Colonic mucosa (tissue), 4 donors: Measurements from ENCODE around the gene ZFC3H1. TPM values are rescaled to one million over a fixed set of nuclear protein-coding genes. Genes with fewer than 3 reads are reported as not detected.

ENCODE experiments used
- DNase-seq: peaks from one replicate; pipeline ENCODE4 v3.0.0-alpha.2; 2020
- H3K27ac ChIP-seq: fragments of 200-600 bp; one replicate; pipeline ENCODE4 v1.8.0; 2021
- H3K27me3 ChIP-seq: fragments of 200-600 bp; one replicate; pipeline ENCODE4 v1.8.0; 2021
- H3K36me3 ChIP-seq: fragments of 200-600 bp; one replicate; pipeline ENCODE4 v1.8.0; 2021
- H3K4me1 ChIP-seq: fragments of 200-600 bp; one replicate; pipeline ENCODE4 v1.8.0; 2021; ENCODE audit warnings: mild to moderate bottlenecking
- H3K4me3 ChIP-seq: fragments of 200-600 bp; one replicate; pipeline ENCODE4 v1.8.0; 2021
- H3K9ac ChIP-seq, 2 donors: one replicate each; pipeline ENCODE4 v1.7.0; 2013; ENCODE audit warnings: control low read depth in 2 of 2, low read depth in 2 of 2, low read length in 2 of 2
- H3K9me3 ChIP-seq: fragments of 200-600 bp; one replicate; pipeline ENCODE4 v1.8.0; 2021
- CTCF ChIP-seq: fragments of 200-600 bp; IDR thresholded peaks from one replicate; pipeline ENCODE4 v1.8.0; 2022; ENCODE audit warnings: antibody characterized with exemption, mild to moderate bottlenecking
- intact Hi-C: fragments of 100-400 bp; cut with DNase I; formaldehyde crosslinking; loops from one replicate; pipeline ENCODE4 v1.14.1; 2022
- total RNA-seq, 2 donors: library from RNA; stranded (reverse); fragmentation: NEBNext Ultra II Directional in 1 of 2; extraction: Animal tissue kit (Norgen Biotek cat#: 25700) in 1 of 2; gene quantifications; one replicate each; pipeline ENCODE4 v1.2.1, GENCODE V29; 2021
- donor health status: healthy.
- donor health status: DM: no; HTN: no; CAD: no.
- donor health status: DM: no; HTN: no; CAD: no.

Gene ZFC3H1
- total RNA-seq, 2 donors from 2014 or later, result 37.8 to 38.8 TPM

DNA sequence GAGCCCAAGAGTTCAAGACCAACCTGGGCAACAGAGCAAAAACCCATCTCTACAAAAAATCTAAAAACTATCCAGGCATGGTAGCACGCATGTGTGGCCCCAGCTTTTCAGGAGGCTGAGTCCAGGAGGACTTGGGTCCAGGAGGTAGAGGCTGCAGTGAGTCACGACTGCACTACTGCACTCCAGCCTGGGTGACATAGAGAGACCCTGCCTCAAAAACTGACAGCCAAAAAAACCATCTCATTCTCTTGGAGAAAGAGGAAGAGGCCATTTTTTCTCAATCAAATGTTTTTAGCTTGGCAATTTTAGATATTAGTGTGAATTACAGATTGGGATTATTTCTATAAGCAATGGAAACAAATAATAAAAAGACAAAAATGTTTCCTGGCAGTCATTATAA lies 38.2 kb downstream of the ZFC3H1 start:
- Histone ChIP-seq H3K4me3 (no peak overlapping the region), H3K4me1 (no peaks in the 10 kb centered on the region), H3K36me3 (peaks cover 17% of the 10 kb centered on the region), H3K27me3 (no peaks in the 10 kb centered on the region), H3K27ac (no peak overlapping the region), H3K9ac (no peak overlapping the region), H3K9me3 (no peaks in the 10 kb centered on the region)
- DNase-seq, result no peak
- TF ChIP-seq CTCF, result no peak
- intact Hi-C loops, result no loop called here

DNA sequence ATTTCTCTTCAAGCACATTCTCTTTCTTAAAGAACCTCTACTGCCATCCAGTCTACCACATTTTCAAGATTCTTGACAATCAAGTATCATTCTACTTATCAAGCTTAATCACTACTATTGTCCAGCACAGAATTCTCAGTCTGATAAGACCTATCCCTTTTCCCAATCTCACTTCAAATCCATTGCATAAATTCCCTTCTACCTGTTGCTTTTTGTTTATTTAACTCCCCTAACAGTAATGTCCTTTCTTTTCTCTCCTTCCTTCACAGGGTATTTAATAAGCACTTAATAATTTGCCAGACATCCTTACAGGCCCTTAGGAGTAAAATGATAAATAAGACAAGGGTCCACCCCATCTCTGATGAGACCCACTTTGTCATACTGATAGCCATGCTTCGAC lies 41.7 kb downstream of the ZFC3H1 start:
- no peak overlapping the region for H3K27ac ChIP-seq
- peaks cover 14% of the 10 kb centered on the region for H3K36me3 ChIP-seq
- TF ChIP-seq CTCF, result no peak
- no peak for DNase-seq
- H3K4me3 ChIP-seq, result no peak overlapping the region
- H3K4me1 ChIP-seq, result no peaks in the 10 kb centered on the region
- H3K9me3 ChIP-seq, result no peaks in the 10 kb centered on the region
- no peak overlapping the region for H3K9ac ChIP-seq
- intact Hi-C loops, result no loop called here
- no peaks in the 10 kb centered on the region for H3K27me3 ChIP-seq

DNA sequence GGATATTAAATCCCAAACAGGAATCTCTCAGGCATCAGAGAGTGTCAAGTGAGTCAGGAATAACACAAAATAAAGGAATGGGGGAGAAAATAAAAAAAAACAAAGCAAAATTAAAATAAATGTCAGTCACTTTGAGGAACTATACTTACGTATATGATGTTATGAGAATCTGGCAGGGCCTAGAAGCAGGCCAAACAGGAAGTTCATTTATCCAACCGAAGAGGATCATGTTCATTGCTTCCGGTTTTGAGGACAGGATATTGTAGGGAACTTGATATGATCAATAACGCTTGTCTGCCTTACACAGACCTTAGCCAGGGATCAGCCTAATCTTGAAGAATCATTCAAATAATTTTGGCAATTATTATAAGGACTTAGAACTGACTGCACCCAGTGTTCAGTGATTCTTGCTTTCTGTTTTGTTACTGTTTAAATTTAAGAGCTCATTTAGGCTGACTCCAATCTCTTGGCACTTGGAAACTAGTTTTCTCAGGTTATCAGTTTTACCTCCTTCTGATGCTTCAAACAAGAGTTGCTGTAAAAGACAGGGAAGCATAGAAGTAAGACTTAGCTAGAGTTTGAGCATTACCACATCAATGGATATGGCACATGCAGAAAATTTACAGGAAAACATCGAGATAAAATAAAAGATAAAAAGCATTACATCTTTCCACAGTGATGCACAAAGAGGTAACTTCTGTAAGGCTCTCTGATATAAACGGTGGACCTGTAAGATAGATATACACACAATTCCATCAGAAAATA lies 53.4 kb downstream of the ZFC3H1 start:
- H3K27me3 ChIP-seq, result no peaks in the 10 kb centered on the region
- no peak overlapping the region for H3K9ac ChIP-seq
- no peak overlapping the region for H3K27ac ChIP-seq
- intact Hi-C loops, result no loop called here
- no peak for TF ChIP-seq CTCF
- no peaks in the 10 kb centered on the region for H3K9me3 ChIP-seq
- DNase-seq, result no peak
- H3K4me3 ChIP-seq, result no peak overlapping the region
- H3K36me3 ChIP-seq, result no peaks in the 10 kb centered on the region
- no peaks in the 10 kb centered on the region for H3K4me1 ChIP-seq

- DNase-seq, result no peak
- intact Hi-C loops, result no loop called here
- TF ChIP-seq CTCF, result no peak
- H3K9ac ChIP-seq, result no peak overlapping the region
- H3K4me3 ChIP-seq, result no peak overlapping the region
- H3K27me3 ChIP-seq, result no peaks in the 10 kb centered on the region
- no peaks in the 10 kb centered on the region for H3K36me3 ChIP-seq
- H3K27ac ChIP-seq, result no peak overlapping the region
- H3K4me1 ChIP-seq, result no peaks in the 10 kb centered on the region
- no peaks in the 10 kb centered on the region for H3K9me3 ChIP-seq
These were observed 55.9 kb downstream of the ZFC3H1 start for GRCh38 chr12:71607494-71608330.

DNA sequence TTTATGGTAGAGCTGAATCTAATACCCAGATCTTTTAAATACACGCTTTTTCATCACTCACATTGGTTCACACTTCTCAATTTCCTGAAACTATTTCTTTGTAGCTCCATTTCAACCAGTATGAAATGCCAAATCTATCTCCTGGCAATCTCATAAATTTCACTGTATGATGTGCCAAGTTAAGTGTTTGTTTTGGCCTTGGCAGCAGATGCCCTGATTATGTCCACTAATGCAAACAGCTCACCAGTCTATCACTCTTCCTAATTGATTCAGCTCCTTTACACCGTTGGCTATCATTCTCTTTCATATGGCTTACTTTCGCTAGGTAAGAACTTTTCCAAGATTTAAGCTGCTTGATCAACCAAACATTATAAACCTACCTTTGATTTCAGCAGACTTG lies 58.6 kb downstream of the ZFC3H1 start:
- DNase-seq, result no peak
- no peak overlapping the region for H3K9ac ChIP-seq
- H3K4me3 ChIP-seq, result no peak overlapping the region
- no peak for TF ChIP-seq CTCF
- no peaks in the 10 kb centered on the region for H3K27me3 ChIP-seq
- intact Hi-C loops, result no loop called here
- H3K36me3 ChIP-seq, result no peaks in the 10 kb centered on the region
- H3K27ac ChIP-seq, result no peak overlapping the region
- no peaks in the 10 kb centered on the region for H3K4me1 ChIP-seq
- H3K9me3 ChIP-seq, result no peaks in the 10 kb centered on the region
